Testis (tissue), 3 donors: ENCODE data around the gene NLRP6. TPM values are rescaled to one million over a fixed set of nuclear protein-coding genes. Genes with fewer than 3 reads are reported as not detected.
"Not testable (repeated sequence)": the region's sequence is repeated elsewhere in the genome, so short reads cannot be mapped to it uniquely, and the experiment has no call there.

Experiments used
- DNase-seq: peaks from one replicate; pipeline ENCODE4 v3.0.0-alpha.2; 2019
- H3K27ac ChIP-seq, 2 donors: fragments of 200-600 bp; sonication (generic); one replicate each; pipeline ENCODE4 v1.5.1; 2019
- H3K27me3 ChIP-seq: fragments of 200-600 bp; sonication (generic); one replicate; pipeline ENCODE4 v1.5.1; 2019
- H3K36me3 ChIP-seq: fragments of 200-600 bp; sonication (generic); one replicate; pipeline ENCODE4 v1.5.1; 2017; ENCODE audit warnings: low read depth; ENCODE audit errors: missing control alignments
- H3K4me1 ChIP-seq: fragments of 200-600 bp; sonication (generic); one replicate; pipeline ENCODE4 v1.5.1; 2019
- H3K4me3 ChIP-seq, 2 donors: fragments of 200-600 bp; sonication (generic); one replicate each; pipeline ENCODE4 v1.5.1; 2017 to 2019
- H3K9me3 ChIP-seq: fragments of 200-600 bp; sonication (generic); one replicate; pipeline ENCODE4 v1.5.1; 2017
- POLR2A ChIP-seq: fragments of 450-650 bp; IDR thresholded peaks from one replicate; pipeline ENCODE4 v1.6.1; 2017; ENCODE audit warnings: antibody characterized with exemption, mild to moderate bottlenecking, moderate library complexity
- WGBS, 2 donors: methylation state at CpG; one replicate each; pipeline ENCODE4 v1.1.5; 2018; 5-methylcytosine and 5-hydroxymethylcytosine counted together
- intact Hi-C: fragments of 100-400 bp; cut with DNase I; formaldehyde crosslinking; loops from one replicate; pipeline ENCODE4 v1.15.1; 2023; ENCODE audit warnings: low total_unique reads
- polyA plus RNA-seq: library from polyadenylated mRNA; stranded (reverse); fragments of 350-450 nt; fragmentation: Illumina TruSeq; extraction: RNeasy Lipid Tissue Mini Kit (QIAGEN cat#74804); gene quantifications from one replicate; pipeline ENCODE4 v1.2.3, GENCODE V29; 2014; ENCODE audit warnings: low read depth, low replicate concordance; ENCODE audit not compliant: insufficient read depth
- total RNA-seq, 2 donors: library from RNA; depleted of rRNA; stranded (reverse); fragments of >200 nt; gene quantifications; one replicate each; pipeline ENCODE4 v1.2.3, GENCODE V29; 2016
- TF ChIP-seq, protein P1 (sequence below), 3 experiments: fragments of 450-650 bp in 2 of 3; fragments of 200-600 bp in 1 of 3; sonication (generic) in 1 of 3; IDR thresholded peaks; one replicate each; pipeline ENCODE4 v1.5.1; 2016 to 2019; ENCODE audit warnings: antibody characterized with exemption in 3 of 3, mild to moderate bottlenecking in 2 of 3, moderate library complexity in 1 of 3

The NLRP6 gene
- total and polyA plus RNA-seq, 3 donors from 2014 or later, result 0.26 to 2.4 (median 0.31) TPM

DNA sequence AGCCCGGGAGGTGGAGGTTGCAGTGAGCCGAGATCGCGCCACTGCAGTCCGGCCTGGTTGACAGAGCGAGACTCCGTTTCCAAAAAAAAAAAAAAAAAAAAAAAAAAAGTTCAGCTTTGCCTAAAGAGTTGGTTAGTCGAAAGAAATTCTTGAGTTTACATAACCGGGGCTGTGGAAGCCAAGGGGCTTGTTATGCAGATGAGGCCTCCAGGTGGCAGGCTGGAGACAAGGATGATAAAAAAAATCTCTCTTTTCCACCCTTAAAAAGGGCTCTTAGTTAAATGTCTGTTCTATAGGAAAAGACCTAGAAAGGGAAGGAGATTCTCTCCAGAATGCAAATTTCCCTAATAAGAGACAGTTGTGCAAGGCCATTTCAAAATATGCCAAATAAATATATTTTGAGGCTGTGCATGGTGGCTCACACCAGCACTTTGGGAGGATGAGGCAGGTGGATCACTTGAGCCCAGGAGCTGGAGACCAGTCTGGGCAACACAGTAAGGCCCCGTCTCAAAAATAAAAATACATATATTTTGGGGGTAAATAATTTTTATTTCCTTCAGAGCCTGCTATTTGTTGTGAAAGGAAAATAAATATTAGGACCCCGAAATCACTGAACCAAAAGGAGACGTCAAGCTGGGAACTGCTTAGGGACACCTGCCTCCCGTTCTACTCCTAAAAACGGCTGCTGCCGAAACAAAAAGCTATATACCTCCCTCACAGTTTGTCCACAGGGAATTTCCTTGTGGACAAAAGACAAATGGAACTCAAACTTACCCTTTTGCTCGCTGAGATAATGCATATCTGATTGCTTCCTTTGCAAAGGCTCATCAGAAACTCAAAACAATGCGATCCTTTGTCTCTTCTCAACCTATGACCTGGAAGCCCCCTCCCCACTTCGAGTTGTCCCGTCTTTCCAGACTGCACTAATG lies 27.0 kb downstream of the NLRP6 start:
- Histone ChIP-seq H3K36me3 (no peaks in the 10 kb centered on the region), H3K27me3 (no peaks in the 10 kb centered on the region), H3K9me3 (no peaks in the 10 kb centered on the region), H3K27ac (no peak overlapping the region), H3K4me1 (peaks cover 25% of the 10 kb centered on the region), H3K4me3 (no peak overlapping the region)
- intact Hi-C loops, result no loop called here
- 24 to 32% methylated on average over 19 of the region's 19 CpGs for WGBS, 2 donors
- peak; percentile 88 for DNase-seq
- TF ChIP-seq POLR2A, result no peak
- TF ChIP-seq, protein P1, sequence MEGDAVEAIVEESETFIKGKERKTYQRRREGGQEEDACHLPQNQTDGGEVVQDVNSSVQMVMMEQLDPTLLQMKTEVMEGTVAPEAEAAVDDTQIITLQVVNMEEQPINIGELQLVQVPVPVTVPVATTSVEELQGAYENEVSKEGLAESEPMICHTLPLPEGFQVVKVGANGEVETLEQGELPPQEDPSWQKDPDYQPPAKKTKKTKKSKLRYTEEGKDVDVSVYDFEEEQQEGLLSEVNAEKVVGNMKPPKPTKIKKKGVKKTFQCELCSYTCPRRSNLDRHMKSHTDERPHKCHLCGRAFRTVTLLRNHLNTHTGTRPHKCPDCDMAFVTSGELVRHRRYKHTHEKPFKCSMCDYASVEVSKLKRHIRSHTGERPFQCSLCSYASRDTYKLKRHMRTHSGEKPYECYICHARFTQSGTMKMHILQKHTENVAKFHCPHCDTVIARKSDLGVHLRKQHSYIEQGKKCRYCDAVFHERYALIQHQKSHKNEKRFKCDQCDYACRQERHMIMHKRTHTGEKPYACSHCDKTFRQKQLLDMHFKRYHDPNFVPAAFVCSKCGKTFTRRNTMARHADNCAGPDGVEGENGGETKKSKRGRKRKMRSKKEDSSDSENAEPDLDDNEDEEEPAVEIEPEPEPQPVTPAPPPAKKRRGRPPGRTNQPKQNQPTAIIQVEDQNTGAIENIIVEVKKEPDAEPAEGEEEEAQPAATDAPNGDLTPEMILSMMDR (IDR thresholded peaks at IDR 0.05), result peak; percentile 66 to 81 (median 79)

DNA sequence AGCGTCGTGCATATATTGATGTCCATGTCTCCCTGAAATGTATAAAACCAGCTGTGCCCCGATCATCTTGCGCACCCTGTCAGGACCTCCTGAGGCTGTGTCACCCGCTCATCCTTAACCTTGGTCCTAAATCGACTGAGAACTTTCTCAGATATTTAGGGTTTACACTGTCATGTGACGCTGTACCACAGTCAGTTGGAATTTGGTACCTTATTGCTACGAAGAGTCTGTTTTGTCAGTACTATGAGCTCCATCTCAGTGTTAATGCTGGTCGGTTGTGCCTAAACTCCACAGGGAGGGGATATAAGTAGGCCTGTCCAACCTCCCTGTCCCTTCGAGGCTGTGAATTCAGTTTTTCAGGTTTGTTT lies 27.6 kb downstream of the NLRP6 start:
- TF ChIP-seq POLR2A, result no peak
- TF ChIP-seq, protein P1 (IDR thresholded peaks at IDR 0.05), result no peak
- DNase-seq, result no peak
- H3K27ac ChIP-seq, result no peak overlapping the region
- no peaks in the 10 kb centered on the region for H3K27me3 ChIP-seq
- no peaks in the 10 kb centered on the region for H3K36me3 ChIP-seq
- H3K9me3 ChIP-seq, result no peaks in the 10 kb centered on the region
- WGBS, 2 donors, result 84 to 89% methylated on average over 10 of the region's 10 CpGs
- intact Hi-C loops, result no loop called here
- peaks cover 25% of the 10 kb centered on the region for H3K4me1 ChIP-seq
- no peak overlapping the region for H3K4me3 ChIP-seq

DNA sequence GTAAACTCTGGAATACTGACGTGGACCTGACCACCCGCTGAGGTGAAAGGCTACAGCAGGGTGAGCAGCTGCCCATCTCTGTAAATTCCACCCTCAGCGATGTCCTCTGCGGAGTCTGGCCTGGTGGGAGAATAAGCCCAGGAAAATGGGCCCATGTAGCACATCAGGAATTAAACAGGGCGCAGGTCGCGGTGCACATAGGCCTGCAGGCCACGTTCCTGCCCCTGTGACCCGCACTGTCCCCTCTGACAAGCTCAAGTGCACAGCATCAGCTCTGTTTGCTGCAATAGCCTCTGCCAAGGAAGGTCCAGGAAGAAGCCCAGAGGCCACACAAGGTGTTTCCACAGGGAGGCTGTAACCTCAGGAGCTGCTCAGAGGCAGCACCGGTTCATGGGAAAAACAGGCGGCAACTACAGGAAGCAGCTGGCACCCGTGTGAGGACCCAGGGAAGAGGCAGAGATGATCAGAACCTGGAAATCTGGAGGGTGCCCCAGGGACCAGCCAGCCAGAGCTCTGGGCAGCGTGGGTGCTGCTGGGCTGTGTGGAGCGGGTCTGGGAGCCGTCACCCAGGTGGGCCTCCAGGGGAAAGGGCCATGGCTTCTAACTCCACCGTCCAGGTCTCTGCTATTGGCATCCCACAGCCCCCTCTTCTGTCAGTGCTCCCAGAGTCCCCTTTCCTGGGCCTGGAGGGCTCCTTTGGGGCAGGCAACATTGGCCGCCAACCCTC lies 28.6 kb downstream of the NLRP6 start:
- H3K36me3 ChIP-seq, result no peaks in the 10 kb centered on the region
- 86 to 90% methylated on average over 8 to 17 of the region's 17 CpGs for WGBS, 2 donors
- peaks cover 25% of the 10 kb centered on the region for H3K4me1 ChIP-seq
- no peaks in the 10 kb centered on the region for H3K9me3 ChIP-seq
- DNase-seq, result no peak
- H3K27me3 ChIP-seq, result no peaks in the 10 kb centered on the region
- TF ChIP-seq, protein P1 (IDR thresholded peaks at IDR 0.05), result no peak
- no peak for TF ChIP-seq POLR2A
- peak overlapping the region; percentile 59 to 85 for H3K27ac ChIP-seq
- H3K4me3 ChIP-seq, result no peak overlapping the region
- intact Hi-C loops, result no loop called here

DNA sequence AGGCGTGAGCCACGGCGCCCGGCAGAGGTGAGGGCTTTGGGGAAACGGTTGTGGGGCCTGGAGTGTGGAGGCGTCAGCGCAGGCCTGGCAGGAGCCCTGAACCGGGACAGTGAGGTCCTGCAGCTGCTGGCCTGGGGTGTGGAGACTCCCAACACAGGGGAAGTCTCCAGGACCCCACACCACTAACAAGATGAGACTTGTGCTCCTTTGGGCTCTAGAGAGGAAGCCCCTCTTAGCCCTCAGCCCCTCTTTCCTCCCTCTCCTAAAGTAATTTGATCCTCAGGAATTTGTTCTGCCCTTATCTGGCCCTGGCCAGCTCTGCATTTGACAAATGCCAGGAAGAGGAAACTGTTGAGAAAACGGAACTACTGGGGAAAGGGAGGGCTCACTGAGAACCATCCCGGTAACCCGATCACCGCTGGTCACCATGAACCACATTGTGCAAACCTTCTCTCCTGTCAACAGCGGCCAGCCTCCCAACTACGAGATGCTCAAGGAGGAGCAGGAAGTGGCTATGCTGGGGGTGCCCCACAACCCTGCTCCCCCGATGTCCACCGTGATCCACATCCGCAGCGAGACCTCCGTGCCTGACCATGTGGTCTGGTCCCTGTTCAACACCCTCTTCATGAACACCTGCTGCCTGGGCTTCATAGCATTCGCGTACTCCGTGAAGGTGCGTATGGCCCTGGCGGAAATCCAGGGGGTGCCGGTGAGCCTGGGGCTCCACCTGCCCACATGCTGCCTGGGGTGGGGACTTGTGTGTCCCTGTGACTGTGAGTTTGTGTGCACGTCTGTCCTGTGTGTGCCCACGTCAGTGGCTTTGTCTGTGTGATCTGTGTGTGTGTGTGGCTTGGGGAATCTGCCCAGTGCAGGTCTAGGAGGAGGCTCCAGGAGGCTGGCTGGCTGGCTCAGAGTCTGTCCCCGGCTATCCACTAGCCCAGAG lies 29.8 kb downstream of the NLRP6 start, which contains the start of gene IFITM2:
IFITM2 (plus strand) TSS at position 51 of the 943 bp plus-strand sequence; CDS start at position 428, 377 bp downstream.
- Histone ChIP-seq H3K4me3 (peak within 1 kb of the TSS; percentile 41 to 59), H3K4me1 (peaks cover 30% of the 10 kb centered on the region), H3K27ac (peak within 1 kb of the TSS; percentile 85 to 88)
- H3K27me3 ChIP-seq, intact Hi-C loops, H3K9me3 ChIP-seq, H3K36me3 ChIP-seq: not testable (repeated sequence)
- TF ChIP-seq, protein P1 (IDR thresholded peaks at IDR 0.05), result peak in 1 of 3 experiments; percentile 9
- DNase-seq, result peak; percentile 69
- 14 to 31% methylated on average over 17 to 27 of the region's 28 CpGs for WGBS, 2 donors

DNA sequence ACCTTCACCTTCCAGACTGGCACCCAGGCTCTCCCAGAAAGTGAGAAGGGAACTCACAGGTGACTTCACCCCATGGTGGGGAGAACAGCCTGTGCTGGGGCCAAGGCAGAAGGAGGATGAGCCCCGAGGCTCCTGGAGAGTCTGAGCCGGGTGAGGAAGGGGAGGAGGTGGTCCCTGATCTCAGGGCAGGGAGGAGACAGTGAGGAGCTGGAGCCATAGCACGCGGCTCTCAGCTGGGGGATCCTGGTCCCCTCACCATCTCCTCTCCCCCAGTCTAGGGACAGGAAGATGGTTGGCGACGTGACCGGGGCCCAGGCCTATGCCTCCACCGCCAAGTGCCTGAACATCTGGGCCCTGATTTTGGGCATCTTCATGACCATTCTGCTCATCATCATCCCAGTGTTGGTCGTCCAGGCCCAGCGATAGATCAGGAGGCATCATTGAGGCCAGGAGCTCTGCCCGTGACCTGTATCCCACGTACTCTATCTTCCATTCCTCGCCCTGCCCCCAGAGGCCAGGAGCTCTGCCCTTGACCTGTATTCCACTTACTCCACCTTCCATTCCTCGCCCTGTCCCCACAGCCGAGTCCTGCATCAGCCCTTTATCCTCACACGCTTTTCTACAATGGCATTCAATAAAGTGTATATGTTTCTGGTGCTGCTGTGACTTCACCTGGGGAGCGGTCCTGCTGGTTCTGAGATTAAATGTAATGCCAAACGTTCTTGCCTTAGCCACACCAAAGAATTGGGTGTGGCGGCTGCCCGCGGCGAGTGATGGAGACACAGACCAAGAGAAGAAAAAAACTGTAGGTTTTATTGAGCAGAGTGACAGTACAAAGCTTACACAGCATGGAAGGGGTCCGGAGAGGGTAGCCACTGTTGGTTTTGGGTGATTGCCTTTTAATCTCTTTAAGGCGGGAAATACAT lies 30.8 kb downstream of the NLRP6 start:
- WGBS, 2 donors, result 33 to 34% methylated on average over 20 to 24 of the region's 24 CpGs
- DNase-seq, H3K36me3 ChIP-seq, H3K9me3 ChIP-seq, H3K27me3 ChIP-seq, intact Hi-C loops: not testable (repeated sequence)
- H3K4me3 ChIP-seq, result peak overlapping the region; percentile 41 to 59
- H3K4me1 ChIP-seq, result peaks cover 35% of the 10 kb centered on the region
- H3K27ac ChIP-seq, result peak overlapping the region; percentile 85 to 88

DNA sequence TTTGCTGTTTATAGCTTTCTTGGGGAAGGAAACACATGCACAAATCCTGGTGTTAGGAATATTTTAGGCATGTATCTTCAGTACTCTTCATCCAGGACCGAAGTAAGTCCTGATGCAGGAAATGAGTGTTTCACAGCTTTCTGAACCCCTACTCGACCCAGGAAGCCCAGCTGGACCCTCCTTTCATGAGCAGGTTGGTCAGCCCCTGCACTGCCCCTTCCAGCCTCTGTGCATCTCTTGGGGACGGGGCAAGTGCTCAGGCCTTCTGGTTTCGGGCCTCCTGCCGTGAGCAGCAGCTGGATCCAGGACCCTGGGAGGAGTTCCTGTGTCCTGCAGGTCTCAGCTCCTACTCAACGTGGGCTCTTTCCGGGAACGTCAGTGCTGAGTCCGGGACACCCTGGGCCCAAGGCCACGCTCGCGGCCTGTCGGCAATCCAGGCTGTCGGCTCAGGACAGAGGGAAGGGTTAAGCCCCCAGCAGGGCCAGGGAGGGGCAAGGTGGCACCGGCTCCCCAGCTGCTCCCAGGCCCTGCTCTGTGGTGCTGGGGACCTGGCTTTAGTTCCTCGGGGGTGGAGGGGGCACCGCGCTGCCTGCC lies 31.9 kb downstream of the NLRP6 start:
- H3K9me3 ChIP-seq, DNase-seq, H3K27me3 ChIP-seq, H3K36me3 ChIP-seq, intact Hi-C loops: not testable (repeated sequence)
- Histone ChIP-seq H3K27ac (peak overlapping the region; percentile 85 to 88), H3K4me1 (peaks cover 35% of the 10 kb centered on the region), H3K4me3 (peak overlapping the region in 1 of 2 donors; percentile 59)
- 0 to 4% methylated on average over 1 to 5 of the region's 18 CpGs for WGBS, 2 donors
